COR-L47 (cell line): ENCODE data around the gene RPA3.

Experiments
- DNase-seq: peaks from one replicate; lab custom pipeline; 2025; lab: John Stamatoyannopoulos, UW

RPA3 gene

GRCh38 chr7:7653593-7654187 lies 64.7 kb downstream of the RPA3 start:
- no peak for DNase-seq

- no peak for DNase-seq
Observed at GRCh38 chr7:7652798-7653540, 65.4 kb downstream of the RPA3 start.

GRCh38 chr7:7651479-7651878 lies 66.9 kb downstream of the RPA3 start:
- no peak for DNase-seq

GRCh38 chr7:7650682-7651206 lies 67.7 kb downstream of the RPA3 start:
- DNase-seq: no peak

- no peak for DNase-seq
Observed at GRCh38 chr7:7647495-7648036, 70.8 kb downstream of the RPA3 start.

GRCh38 chr7:7642081-7642480 lies 76.3 kb downstream of the RPA3 start:
- no peak for DNase-seq

- no peak for DNase-seq
Observed at GRCh38 chr7:7641129-7641663, 77.2 kb downstream of the RPA3 start.

- peak; percentile 99 for DNase-seq
Observed at GRCh38 chr7:7640221-7641128, 77.9 kb downstream of the RPA3 start, which contains the start of gene UMAD1. Gene UMAD1, plus strand, starts transcription at chr7:7640752. Its CDS starts 32,620 bp downstream, at chr7:7673372.

GRCh38 chr7:7639847-7640220 lies 78.6 kb downstream of the RPA3 start:
- DNase-seq: peak; percentile 11

- no peak for DNase-seq
Observed at GRCh38 chr7:7639421-7639820, 79.0 kb downstream of the RPA3 start.

- no peak for DNase-seq
Observed at GRCh38 chr7:7630626-7631329, 87.6 kb downstream of the RPA3 start.

- DNase-seq: no peak
Observed at GRCh38 chr7:7628476-7628875, 89.9 kb downstream of the RPA3 start.

GRCh38 chr7:7620644-7621210 lies 97.7 kb downstream of the RPA3 start:
- no peak for DNase-seq

GRCh38 chr7:7620236-7620635 lies 98.2 kb downstream of the RPA3 start:
- DNase-seq: no peak

- DNase-seq: no peak
Observed at GRCh38 chr7:7618410-7618809, 100.0 kb downstream of the RPA3 start.

- no peak for DNase-seq
Observed at GRCh38 chr7:7617550-7617949, 100.9 kb downstream of the RPA3 start.

GRCh38 chr7:7614018-7614741 lies 104.2 kb downstream of the RPA3 start:
- no peak for DNase-seq

- DNase-seq: no peak
Observed at GRCh38 chr7:7613210-7613609, 105.2 kb downstream of the RPA3 start.

- DNase-seq: no peak
Observed at GRCh38 chr7:7612519-7612918, 105.9 kb downstream of the RPA3 start.

- no peak for DNase-seq
Observed at GRCh38 chr7:7609330-7609729, 109.1 kb downstream of the RPA3 start.
